Mesothelial cell of epicardium (in vitro differentiated cells): ENCODE measurements around the gene TBXAS1. TPM values are rescaled to one million over a fixed set of nuclear protein-coding genes. Genes with fewer than 3 reads are reported as not detected.

ENCODE experiments used
- DNase-seq, 2 experiments: peaks; one replicate each; pipeline ENCODE4 v3.0.0; 2021; ENCODE audit warnings: low spot score in 2 of 2; ENCODE audit not compliant: unreplicated experiment in 2 of 2
- H3K27ac Mint-ChIP-seq: 2 replicates; pipeline ENCODE4 v1.8.0; 2021; ENCODE audit warnings: mixed read lengths
- H3K27me3 Mint-ChIP-seq: 2 replicates; pipeline ENCODE4 v1.8.0; 2021; ENCODE audit warnings: low read depth, mixed read lengths
- H3K36me3 Mint-ChIP-seq: 2 replicates; pipeline ENCODE4 v1.8.0; 2021; ENCODE audit warnings: mixed read lengths
- H3K4me1 Mint-ChIP-seq: 2 replicates; pipeline ENCODE4 v1.8.0; 2021; ENCODE audit warnings: mixed read lengths
- H3K4me3 Mint-ChIP-seq: 2 replicates; pipeline ENCODE4 v1.8.0; 2021; ENCODE audit warnings: mild to moderate bottlenecking, moderate library complexity, mixed read lengths
- H3K9me3 Mint-ChIP-seq: 2 replicates; pipeline ENCODE4 v1.8.0; 2021; ENCODE audit warnings: mixed read lengths
- total RNA-seq: library from RNA; stranded (reverse); gene quantifications from 3 replicates; pipeline ENCODE4 v1.2.1, GENCODE V29; 2021
- TF ChIP-seq, protein P1 (sequence below): fragments of 200-600 bp; sonication (generic); IDR thresholded peaks from one replicate; pipeline ENCODE4 v1.5.0; 2021; ENCODE audit warnings: antibody characterized with exemption; ENCODE audit not compliant: unreplicated experiment

The TBXAS1 gene
- total RNA-seq, 1 donor from 2014 or later, result 3.1 TPM

DNA sequence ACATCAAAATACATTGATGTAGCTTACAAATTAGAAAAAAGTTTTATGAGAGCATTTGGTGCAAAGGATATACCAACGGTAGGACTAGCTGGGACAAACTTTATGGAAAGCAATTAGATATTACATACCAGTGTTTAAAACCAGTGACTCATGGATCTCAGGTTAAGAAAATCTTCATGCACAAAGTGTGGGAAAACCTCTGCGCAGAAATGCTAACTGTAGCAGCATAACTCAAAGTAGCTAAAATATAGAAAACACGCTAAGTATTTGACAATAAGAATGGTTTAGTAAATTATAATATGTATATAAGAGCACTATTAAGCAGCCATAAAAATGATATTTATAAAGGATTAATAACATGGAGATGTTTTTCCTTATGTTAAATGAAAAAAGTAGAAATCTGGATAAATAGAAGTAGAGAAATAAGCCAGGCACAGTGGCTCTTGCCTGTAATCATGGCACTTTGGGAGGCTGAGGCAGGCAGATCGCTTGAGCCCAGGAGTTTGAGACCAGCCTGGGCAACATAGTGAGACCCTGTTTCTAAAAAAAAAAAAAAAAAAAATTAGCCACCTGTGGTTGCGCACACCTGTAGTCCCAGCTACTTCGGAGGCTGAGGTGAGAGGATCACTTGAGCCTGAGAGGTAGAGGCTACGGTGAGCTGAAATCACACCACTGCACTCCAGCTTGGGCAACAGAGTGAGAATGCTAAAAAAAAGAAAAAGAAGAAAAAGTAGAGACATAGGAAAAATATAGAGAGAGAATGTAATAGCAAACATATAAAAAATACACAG, 37.2 kb downstream of the TBXAS1 start:
- peaks cover 4% of the 10 kb centered on the region for H3K4me1 Mint-ChIP-seq
- H3K4me3 Mint-ChIP-seq, result no peak overlapping the region
- TF ChIP-seq, protein P1, sequence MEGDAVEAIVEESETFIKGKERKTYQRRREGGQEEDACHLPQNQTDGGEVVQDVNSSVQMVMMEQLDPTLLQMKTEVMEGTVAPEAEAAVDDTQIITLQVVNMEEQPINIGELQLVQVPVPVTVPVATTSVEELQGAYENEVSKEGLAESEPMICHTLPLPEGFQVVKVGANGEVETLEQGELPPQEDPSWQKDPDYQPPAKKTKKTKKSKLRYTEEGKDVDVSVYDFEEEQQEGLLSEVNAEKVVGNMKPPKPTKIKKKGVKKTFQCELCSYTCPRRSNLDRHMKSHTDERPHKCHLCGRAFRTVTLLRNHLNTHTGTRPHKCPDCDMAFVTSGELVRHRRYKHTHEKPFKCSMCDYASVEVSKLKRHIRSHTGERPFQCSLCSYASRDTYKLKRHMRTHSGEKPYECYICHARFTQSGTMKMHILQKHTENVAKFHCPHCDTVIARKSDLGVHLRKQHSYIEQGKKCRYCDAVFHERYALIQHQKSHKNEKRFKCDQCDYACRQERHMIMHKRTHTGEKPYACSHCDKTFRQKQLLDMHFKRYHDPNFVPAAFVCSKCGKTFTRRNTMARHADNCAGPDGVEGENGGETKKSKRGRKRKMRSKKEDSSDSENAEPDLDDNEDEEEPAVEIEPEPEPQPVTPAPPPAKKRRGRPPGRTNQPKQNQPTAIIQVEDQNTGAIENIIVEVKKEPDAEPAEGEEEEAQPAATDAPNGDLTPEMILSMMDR, result no peak

GRCh38 chr7:139867847-139868246, 38.8 kb downstream of the TBXAS1 start:
- Mint-ChIP-seq H3K4me3 (no peak overlapping the region), H3K27me3 (peaks cover 4% of the 10 kb centered on the region), H3K4me1 (peaks cover 11% of the 10 kb centered on the region), H3K27ac (no peak overlapping the region), H3K36me3 (no peaks in the 10 kb centered on the region), H3K9me3 (peaks cover 18% of the 10 kb centered on the region)
- TF ChIP-seq, protein P1, result no peak
- no peak for DNase-seq

More for the DNA sequence above, 37.2 kb downstream of the TBXAS1 start:
- H3K36me3 Mint-ChIP-seq, result no peaks in the 10 kb centered on the region
- H3K9me3 Mint-ChIP-seq, result peaks cover 18% of the 10 kb centered on the region
- H3K27ac Mint-ChIP-seq, result no peak overlapping the region
- no peak for DNase-seq
- H3K27me3 Mint-ChIP-seq, result peaks cover 8% of the 10 kb centered on the region

DNA sequence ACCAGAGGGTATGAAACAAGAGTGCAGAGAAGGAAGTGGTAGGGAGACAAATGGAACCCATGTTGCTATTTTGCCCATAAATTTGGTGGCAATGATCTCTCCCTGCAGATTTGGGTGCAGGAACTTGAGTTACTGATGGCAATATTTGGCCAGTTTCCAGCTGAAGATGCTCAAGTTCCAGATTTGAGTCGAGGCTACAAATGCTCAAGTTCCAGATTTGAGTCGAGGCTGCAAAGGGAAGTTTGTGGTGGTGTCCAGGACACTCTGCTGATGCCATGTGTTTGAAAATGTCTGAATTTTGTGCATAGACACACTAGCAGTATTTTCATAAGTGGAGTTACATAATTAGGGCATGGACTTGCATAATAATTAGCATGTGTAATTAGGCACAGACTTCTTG, 40.8 kb downstream of the TBXAS1 start:
- Mint-ChIP-seq H3K9me3 (peaks cover 5% of the 10 kb centered on the region), H3K4me3 (no peak overlapping the region), H3K4me1 (peaks cover 11% of the 10 kb centered on the region), H3K27me3 (peaks cover 5% of the 10 kb centered on the region), H3K36me3 (no peaks in the 10 kb centered on the region), H3K27ac (no peak overlapping the region)
- TF ChIP-seq, protein P1, result no peak
- DNase-seq, result no peak

DNA sequence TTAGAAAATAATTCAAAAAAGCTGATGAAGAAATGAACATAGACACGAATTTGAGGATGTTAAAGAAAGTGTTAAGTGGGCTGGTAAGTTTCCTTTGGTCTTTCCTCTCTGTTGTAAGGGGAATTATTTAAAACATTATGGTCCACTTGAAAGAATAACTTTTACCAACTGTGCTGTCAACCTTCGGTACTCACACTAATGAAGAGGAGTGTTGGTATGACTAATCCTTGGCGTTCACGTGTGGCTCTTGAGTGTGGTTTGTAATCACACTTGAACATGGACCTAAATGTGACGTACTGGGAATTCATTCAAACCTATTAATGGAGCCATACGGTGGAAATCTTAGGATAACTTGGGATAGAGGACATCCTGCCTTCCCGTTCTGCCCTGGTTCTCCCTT, 41.3 kb downstream of the TBXAS1 start:
- Mint-ChIP-seq H3K4me1 (peaks cover 11% of the 10 kb centered on the region), H3K4me3 (no peak overlapping the region), H3K9me3 (peaks cover under 1% of the 10 kb centered on the region), H3K27ac (no peak overlapping the region), H3K36me3 (no peaks in the 10 kb centered on the region), H3K27me3 (peaks cover 1% of the 10 kb centered on the region)
- TF ChIP-seq, protein P1, result no peak
- no peak for DNase-seq

GRCh38 chr7:139871331-139871730, 42.3 kb downstream of the TBXAS1 start:
- Mint-ChIP-seq H3K4me1 (peaks cover 11% of the 10 kb centered on the region), H3K36me3 (no peaks in the 10 kb centered on the region), H3K27me3 (peaks cover 1% of the 10 kb centered on the region), H3K9me3 (no peaks in the 10 kb centered on the region), H3K4me3 (no peak overlapping the region), H3K27ac (peak overlapping the region; percentile 79)
- TF ChIP-seq, protein P1, result no peak
- DNase-seq, result no peak
